NCI-H1930 (cell line): Measurements from ENCODE around the gene MYO1E.
"Not testable (repeated sequence)": the region's sequence is repeated elsewhere in the genome, so short reads cannot be mapped to it uniquely, and the experiment has no call there.

Experiments used
- DNase-seq, 2 experiments: peaks; one replicate each; lab custom pipeline; 2025; lab: John Stamatoyannopoulos, UW

Gene MYO1E

DNA sequence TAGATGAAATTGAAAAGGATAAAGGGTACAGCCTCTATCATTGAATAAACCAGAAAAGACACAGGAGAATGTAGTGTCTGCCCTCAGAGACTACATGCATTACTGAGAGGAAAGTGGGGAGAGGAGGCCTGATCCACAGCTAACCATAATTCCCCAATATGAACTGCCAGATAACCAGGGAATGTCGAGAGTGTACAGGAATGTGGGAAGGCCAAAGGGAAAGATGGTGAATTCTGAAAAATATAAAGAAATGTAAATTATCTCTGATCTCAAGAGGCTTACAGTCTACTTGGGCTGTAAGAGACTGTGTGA lies 22.3 kb downstream of the MYO1E start:
- DNase-seq = no peak

DNA sequence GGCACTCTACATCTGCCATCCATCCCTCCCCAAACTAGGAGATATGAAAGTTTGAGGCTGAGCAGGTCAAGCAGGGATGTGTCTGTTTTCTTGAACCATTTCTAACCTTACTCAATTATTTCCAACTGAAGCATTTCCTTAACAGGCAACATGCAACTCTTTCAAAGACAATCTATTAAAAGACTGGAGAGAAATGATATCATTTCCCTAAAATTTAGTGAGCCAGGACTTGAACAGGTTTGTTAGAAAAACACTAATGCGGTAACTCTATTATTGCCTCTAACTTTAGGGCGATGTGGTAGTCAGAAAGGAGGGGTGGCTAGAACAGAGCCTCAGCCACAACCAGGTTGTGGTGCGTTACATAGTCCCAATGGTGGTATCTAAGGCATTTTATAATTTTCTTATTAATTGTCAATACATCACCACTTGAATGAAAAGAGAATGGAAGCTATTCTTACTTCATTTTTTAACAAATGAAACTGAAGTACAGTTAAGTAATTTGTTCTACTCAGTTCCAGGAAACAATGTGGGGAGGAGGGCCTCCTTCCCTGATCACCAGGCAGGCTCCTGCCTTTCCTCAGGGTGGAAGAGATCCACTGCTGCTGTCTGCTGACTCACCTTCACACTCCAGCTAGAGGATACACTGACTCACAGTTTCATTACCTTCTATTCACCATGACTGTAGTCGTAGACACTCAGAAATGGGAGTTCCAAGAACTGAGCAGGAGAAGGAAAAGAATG lies 22.8 kb downstream of the MYO1E start:
- DNase-seq = no peak

DNA sequence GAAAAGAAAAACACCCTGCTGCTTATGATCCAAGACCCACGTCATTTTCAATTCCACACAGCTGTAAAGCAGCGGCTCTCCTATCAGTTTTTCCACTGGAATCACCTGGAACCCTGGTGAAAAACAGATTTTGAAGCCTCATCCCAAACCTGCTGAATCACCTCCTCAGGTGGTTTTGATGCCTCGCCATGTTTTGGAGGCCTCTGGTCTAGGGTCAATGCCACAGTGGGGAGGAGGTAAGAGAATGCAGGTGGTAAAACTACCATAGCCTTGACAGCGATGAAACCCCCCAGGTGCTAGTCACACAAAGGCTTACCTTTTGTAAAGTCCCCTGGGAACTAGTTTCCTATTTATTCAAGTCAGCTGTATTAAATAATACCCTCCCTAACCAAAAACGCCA lies 24.8 kb downstream of the MYO1E start:
- DNase-seq = no peak

DNA sequence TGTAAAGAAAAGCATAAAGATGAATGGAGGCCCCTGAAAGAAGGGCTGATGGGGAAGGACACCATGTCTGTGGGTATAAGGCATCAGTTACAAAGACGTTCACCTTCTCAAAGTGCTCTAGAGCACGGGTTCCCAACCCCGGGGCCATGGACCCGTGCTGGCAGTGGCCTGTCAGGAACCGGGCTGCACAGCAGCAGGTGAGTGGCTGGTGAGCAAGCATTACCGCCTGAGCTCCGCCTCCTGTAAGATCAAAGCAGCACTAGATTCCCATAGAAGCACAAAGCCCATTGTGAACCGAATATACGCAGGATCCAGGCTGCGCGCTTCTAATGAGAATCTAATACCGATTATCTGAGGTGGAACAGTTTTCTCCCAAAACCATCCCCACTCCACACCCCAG lies 25.7 kb downstream of the MYO1E start:
- DNase-seq = no peak

DNA sequence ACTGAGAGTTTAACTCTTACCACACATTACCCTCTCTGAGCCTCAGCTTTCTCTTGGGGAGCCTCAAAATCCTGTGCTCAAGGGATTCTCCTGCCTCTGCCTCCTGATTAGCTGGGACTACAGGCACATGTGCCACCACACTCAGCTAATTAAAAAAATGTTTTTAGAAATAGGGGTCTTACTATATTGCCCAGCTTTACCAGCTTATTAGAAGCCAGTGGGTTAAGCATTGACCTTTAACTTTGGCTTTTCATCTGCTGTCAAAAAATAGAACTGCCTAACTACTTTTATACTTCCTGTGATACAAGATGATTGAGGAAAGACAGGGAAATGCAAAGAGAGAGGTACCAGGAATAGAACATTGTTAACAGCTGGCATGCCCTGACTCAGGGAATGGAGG lies 27.3 kb downstream of the MYO1E start:
- DNase-seq = no peak

DNA sequence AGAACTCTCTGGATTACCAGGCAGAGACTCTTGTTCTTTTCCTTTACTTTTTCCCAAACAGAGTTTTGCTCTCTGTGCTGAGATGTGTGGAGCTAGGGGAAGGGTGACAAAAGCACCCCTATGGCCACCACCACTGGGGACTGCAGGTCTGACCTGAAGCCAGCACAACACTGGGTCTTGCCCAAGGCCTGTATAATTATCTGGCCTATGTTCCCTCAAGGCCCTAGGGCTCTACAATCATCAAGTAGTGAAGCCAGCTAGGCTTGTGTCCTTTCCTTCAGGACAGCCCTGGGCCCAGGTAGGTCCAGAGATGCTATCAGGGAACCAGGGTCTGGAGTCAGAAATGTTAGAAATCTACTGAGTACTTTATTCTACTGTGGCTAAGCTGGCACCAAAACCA lies 28.4 kb downstream of the MYO1E start:
- no peak for DNase-seq

DNA sequence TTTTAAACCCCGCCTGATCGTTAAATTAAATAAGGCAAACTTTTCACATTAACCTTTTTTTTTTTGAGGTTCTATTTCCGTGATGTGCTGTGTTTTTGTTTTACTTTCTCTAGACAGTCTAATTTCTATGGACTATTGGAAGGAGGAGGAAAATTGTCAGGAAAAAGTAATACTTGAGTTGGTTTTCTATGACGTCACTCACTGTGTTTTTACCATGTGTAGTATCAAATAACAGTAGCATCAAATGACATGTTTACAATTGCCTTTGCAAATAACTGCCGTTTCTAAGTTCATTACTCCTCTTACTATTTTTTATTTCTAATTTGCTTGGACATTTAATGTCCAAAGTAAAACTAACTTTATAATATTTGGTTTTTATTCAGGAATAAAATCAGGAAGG lies 32.3 kb downstream of the MYO1E start:
- no peak for DNase-seq

DNA sequence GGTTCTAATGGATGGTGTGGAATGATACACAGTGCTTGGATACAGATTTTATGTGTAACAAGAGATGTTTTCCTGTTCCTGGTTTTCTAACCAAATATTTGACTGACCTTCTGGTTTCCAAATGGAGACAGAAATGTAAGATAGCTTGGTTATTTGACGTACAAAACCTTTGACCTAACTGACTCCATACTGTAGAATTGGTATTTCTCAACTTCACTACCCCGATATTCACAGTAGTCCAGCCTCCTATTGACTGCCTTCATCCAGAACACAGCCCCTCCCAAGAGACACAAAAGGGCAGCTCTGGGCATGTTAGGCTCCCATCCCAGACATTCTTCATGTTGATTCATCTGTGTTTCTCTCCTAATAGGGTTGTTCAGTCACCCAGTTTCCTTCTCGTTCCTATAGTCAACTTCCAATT lies 33.4 kb downstream of the MYO1E start:
- no peak for DNase-seq

DNA sequence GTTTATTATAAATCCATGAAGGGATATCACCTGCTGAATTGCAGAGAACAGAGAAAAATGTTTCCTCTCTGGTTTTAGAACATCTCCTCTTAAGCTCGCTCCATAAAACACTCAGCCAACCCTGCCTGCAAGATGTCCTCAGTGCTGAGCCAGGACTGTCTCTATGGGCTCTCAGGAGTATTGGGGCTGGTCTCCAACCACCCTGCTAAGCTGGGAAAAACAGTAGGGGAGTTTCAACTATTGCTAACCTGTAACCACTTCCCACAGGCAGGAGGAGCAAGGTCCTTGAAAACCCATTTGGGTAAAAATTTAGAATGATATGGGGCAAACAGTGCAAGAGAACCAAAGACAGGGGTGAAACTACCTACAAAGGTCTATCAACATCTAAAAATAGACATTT lies 34.3 kb downstream of the MYO1E start:
- no peak for DNase-seq

DNA sequence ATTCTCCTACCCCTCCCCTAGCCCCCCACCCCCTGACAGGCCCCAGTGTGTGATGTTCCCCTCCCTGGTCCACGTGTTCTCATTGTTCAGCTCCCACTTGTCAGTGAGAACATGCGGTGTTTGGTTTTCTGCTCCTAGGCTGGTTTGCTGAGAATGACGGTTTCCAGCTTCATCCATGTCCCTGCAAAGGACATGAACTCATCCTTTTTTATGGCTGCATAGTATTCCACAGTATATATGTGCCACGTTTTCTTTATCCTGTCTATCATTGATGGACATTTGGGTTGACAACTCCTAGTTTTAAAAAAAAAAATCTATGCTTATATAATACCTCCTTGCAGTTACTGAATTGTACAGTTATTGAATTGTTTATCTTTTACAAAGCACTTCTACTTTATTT lies 35.9 kb downstream of the MYO1E start:
- DNase-seq = not testable (repeated sequence)

DNA sequence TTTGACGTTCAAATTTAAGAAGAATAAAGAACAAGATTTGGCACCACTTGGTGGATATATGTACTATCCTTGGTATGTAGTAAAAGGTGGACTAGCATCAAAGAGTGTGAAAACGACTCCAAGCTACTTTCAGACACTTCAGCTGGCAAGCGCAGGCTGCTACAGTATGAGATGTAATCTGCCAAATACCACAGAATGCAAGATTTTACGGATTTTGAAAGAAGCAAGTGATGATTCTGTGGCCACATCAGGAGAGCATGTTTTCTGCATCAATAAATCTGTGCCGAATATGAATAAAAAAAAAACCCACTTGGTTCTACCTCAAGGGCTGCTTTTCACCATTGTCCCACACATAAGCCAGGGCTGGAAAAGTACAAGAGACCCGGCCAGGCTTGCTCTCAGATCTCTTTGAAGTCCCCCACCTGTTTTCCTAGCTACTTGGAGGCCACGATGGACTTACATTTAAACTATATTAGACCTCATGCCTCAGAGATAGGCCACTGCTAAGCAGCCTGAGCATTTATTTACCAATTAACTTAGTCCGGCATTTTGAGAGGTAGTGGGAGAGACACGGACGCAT lies 37.4 kb downstream of the MYO1E start:
- no peak for DNase-seq

DNA sequence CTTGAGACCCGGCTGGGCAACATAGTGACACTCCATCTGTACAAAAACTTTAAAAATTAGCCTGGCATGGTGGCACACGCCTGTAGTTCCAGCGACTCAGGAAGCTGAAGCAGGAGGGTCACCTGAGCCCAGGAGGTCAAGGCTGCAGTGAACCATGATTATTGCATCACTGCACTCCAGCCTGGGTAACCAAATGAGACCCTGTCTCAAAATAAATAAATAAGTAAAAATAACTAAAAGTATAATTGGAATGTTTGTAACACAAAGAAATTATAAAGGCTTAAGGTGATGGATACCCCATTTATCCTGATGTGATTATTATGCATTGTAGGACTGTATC lies 38.6 kb downstream of the MYO1E start:
- DNase-seq = no peak

DNA sequence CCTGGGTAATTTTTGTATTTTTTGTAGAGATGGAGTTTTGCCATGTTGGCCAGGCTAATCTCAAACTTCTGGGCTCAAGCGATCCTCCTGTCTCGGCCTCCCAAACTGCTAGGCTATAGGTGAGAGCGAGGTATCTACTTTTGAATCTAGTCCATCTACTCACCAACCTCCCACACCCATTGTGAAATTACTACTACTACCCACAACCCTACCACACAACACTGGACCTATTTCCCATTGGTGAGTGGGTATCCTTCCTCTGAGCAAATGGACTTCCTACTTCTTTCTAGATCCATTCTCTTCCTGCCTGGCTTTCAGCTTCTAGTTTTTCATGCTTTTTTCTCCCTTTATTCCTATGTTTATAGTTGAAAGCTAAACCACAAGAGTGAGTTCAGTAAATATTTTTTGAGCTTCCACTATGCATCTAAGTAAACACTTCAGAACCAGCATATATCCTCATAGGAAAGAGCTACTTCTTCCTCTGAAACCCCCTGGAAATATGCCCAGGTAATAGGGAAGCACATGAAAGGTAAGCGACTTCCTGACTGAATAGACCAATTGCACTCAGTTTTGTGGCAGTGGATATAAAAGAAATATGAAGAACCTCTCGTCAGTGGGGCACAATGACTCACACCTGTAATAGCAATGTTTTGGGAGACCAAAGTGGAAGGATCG lies 39.1 kb downstream of the MYO1E start:
- no peak for DNase-seq

DNA sequence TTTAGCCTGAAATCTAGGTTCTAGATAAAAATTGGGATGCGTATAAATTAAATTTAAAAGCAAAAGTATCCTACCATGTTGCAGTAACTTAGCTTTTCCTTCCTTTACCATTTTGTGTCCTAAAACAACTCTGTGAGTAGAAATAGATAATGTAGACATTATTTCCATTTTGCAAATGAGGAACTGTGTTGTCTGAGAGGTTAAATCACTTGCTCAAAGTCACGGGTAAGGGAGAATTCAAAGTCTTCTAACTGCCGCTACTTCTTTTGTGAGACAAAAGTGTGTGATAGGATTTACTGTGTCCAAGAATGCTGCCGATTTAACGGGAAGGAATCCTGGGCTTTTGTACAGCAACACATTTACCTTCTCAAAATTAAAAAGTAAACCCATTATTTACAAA lies 40.7 kb downstream of the MYO1E start:
- no peak for DNase-seq

DNA sequence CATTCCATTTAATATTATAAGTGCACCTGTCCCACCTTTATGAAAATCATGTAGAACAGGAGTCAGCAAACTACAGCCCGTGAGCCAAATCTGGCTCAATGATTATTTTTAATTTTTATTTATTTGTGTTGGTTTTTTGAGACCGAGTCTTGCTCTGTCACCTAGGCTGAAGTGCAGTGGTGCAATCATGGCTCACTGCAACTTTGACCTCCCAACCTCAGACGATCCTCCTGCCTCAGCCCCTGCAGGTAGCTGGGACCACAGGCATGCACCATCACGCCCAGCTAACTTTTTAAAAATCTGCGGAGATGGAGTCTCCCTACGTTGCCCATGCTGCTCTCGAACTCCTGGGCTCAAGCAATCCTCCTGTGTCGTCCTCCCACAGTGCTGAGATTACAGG lies 42.0 kb downstream of the MYO1E start:
- DNase-seq = no peak

DNA sequence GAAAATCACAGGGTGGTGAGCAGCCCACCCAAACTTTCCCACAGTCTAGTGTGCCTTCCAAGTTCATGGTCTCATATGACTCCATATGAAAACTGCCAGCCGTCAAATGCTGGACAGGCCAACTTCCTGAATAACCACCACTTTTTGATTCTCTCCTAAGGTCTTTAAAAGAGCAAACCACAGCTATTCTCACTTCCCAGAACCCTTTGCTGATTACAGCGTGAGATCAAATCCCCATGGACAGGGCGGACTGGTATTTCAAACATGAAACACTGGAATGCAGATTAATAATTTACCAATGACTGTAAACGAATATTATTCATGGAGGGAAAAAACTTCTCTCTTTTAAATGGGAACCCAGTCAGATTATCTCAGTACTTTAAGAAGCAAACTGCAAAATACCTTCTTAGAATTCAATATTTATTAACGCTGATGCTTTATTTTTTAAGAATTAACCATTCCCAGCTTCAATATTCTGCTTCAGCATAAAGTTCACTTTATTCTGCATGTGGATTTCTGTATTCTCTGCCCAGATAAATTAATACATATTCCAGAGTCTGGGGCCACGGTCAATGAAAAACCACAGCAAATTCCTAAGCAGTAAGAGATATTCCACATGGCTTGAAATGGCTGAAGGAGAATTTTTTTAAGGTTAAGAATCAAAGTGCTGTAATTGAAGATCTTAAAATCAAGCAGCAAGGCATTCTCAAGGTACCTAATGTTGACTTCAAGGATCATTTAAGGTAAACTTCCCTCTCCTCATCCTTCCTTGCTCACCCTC lies 42.9 kb downstream of the MYO1E start:
- no peak for DNase-seq

DNA sequence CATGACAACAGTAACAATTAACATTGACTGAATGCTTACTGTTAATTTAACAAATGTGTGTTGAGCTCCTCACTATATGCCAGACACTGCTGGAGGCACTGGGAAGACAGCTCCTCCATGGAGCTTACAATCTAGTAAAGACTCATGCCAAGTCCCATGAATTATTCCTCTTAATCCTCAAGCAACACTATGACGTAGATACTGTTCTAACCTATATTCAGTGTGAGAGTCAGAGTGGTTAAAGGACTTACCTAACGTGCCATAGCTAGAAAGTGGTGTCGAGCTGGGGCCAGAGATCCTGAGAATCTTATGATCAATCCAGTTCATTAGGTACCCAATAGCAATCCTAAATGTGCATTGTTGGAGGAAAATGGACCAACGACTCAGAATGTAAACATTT lies 43.6 kb downstream of the MYO1E start:
- DNase-seq = no peak

DNA sequence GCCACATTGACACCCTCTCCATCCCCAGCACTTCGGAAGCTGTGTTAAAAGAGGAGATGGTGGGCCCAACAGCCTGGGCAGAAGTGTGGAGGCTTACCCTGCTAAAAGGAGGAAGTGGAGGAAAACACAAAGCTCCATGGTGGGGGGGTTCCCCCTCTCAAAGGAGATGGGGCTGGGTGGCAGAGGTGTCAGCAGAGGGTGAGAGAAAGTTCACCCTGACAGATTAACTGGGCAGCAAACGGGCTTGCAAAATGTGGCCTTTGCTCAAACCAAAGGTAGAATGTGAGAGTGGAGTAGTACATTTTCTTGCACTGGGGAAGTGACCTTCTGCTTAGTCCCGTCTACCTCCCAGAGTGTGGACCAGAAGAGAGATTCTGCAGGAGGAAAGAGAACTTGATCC lies 44.7 kb downstream of the MYO1E start:
- no peak for DNase-seq

DNA sequence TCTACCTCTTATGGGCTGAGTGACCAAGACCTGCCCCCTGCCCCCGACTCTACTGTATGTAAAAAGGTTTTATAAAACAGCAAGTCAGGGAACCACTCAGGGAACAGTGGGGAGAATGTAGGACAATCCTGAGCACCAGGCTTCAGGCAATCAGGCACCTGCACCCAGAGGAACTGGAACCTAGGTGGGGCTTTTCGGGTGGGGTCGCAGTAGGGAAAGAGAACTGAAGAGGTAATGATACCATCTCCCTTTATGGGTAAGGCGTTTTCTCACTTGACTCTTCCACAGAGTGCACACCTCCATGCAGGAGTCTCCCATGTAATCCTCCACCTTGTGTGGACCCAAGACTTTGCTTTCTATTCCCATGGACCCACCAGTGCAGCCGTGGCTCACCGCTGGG lies 45.8 kb downstream of the MYO1E start:
- no peak for DNase-seq

DNA sequence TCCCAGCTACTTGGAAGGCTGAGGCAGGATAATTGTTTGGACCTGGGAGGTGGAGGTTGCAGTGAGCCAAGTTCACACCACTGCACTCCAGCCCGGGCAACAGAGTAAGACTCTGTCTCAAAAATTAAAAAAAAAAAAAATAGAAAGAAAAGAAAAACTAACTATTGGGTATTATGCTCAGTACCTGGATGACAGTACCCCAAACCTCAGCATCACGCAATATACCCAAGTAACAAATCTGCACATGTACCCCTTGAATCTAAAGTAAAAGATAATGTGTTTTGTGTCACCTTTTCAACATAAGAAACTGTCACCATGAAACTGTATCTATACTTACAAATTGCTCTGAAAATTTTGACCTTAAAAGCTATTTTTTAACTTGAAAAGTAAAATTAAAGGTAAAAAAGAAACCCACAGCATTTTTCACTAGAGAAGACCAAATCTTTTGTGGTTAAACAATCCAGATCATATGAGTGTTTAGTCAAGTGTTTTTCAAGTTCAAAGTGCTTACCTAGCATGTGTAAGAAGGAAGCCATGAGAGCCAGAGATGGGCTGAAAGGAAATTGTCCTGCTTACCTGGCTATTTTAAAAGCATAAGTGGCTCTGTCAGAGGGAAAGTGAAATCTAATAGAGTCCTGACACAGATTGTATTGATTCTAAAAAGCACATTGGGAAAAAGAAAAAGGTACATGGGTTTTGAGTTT lies 50.5 kb downstream of the MYO1E start:
- no peak for DNase-seq

DNA sequence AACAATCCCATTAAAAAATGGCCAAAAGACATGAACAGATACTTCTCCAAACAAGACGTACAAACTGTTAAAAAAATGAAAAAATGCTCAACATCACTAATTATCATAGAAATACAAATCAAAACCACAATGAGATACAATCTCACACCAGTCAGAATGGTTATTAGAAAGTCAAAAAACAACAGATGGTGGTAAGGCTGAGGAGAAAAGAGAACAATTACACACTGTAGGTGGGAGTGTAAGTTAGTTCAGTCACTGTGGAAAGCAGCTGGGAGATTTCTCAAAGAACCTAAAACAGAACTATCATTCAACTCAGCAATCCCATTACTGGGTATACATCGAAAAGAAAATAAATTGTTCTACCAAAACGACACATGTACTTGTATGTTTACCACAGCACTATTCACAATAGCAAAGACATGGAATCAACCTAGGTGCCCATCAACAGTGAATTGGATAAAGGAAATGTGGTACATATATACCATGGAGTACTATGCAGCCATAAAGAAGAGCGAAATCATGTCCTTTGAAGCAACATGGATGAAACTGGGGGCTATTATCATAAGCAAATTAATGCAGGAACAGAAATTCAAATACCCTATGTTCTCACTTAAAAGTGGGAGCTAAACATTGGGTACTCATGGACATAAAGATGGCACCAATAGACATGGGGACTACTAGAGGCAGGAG lies 51.5 kb downstream of the MYO1E start:
- DNase-seq = no peak

DNA sequence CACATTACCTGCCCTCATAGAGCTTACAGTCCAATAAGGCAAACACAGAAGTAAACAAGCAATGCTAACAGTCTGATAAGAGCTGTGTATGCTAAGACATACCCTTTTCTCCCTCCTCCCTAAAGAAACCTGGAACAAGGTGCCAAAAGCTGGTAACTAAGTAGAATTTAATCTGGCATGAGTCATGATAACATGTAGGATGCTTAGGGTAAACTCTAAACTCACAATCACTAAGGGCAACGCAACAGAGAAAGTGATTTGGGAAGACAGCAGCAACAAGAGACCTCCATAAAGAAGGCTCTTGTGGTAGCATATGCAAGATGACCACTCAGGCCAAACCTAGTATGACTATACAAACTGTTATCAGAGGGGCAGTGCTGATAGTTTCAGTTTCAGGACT lies 55.5 kb downstream of the MYO1E start:
- DNase-seq = no peak
